Sciatic nerve (tissue), 2 donors: Measurements from ENCODE around the gene SHKBP1. TPM values are rescaled to one million over a fixed set of nuclear protein-coding genes. Genes with fewer than 3 reads are reported as not detected.
"Not testable (repeated sequence)": the region's sequence is repeated elsewhere in the genome, so short reads cannot be mapped to it uniquely, and the experiment has no call there.

ENCODE experiments used
- ATAC-seq: fragments of 200-7000 bp; cut with Tn5 transposase; one replicate; pipeline ENCODE4 v1.9.1; 2020; ENCODE audit warnings: mild to moderate bottlenecking, moderate library complexity
- DNase-seq: peaks from one replicate; pipeline ENCODE4 v3.0.0-alpha.2; 2020; ENCODE audit warnings: low spot score
- intact Hi-C: fragments of 100-400 bp; cut with DNase I; formaldehyde crosslinking; loops from one replicate; pipeline ENCODE4 v1.14.2; 2022
- total RNA-seq: library from RNA; stranded (reverse); fragmentation: NEBNext Ultra II Directional; extraction: Animal tissue kit (Norgen Biotek cat#: 25700); gene quantifications from one replicate; pipeline ENCODE4 v1.2.1, GENCODE V29; 2021
- donor health status: DM: no; HTN: no; CAD: no.
- donor health status: DM: no; HTN: no; CAD: no.

SHKBP1 gene
- total RNA-seq, 1 donor from 2014 or later, result 58.7 TPM

- intact Hi-C loops, result no loop called here
- DNase-seq (no peak), ATAC-seq (no peak)
These were observed 1.8 kb downstream of the SHKBP1 start for GRCh38 chr19:40578442-40578908.

- intact Hi-C loops, result no loop called here
- DNase-seq (no peak), ATAC-seq (no peak)
These were observed 3.9 kb downstream of the SHKBP1 start for GRCh38 chr19:40580619-40581018.

GRCh38 chr19:40581531-40581930 lies 4.9 kb downstream of the SHKBP1 start:
- DNase-seq (no peak), ATAC-seq (no peak)
- intact Hi-C loops, result no loop called here

GRCh38 chr19:40582467-40582866 lies 5.8 kb downstream of the SHKBP1 start:
- ATAC-seq (no peak), DNase-seq (no peak)
- intact Hi-C loops, result no loop called here

- DNase-seq (no peak), ATAC-seq (peak; percentile 66)
- intact Hi-C loops, result no loop called here
These were observed 6.6 kb downstream of the SHKBP1 start for GRCh38 chr19:40583283-40583682.

GRCh38 chr19:40584007-40584406 lies 7.3 kb downstream of the SHKBP1 start:
- DNase-seq (no peak), ATAC-seq (no peak)
- intact Hi-C loops, result no loop called here

- DNase-seq (no peak), ATAC-seq (no peak)
- intact Hi-C loops, result no loop called here
These were observed 8.7 kb downstream of the SHKBP1 start for GRCh38 chr19:40585241-40585981.

- ATAC-seq (no peak), DNase-seq (no peak)
- intact Hi-C loops, result no loop called here
These were observed 9.3 kb downstream of the SHKBP1 start for GRCh38 chr19:40585982-40586422.

GRCh38 chr19:40586611-40587010 lies 9.9 kb downstream of the SHKBP1 start:
- intact Hi-C loops, result no loop called here
- no peak for DNase-seq
- ATAC-seq, result no peak

- ATAC-seq, result no peak
- no peak for DNase-seq
- intact Hi-C loops, result no loop called here
These were observed 11.6 kb downstream of the SHKBP1 start for GRCh38 chr19:40588110-40588854.

GRCh38 chr19:40588926-40589569 lies 12.4 kb downstream of the SHKBP1 start:
- ATAC-seq (no peak), DNase-seq (no peak)
- intact Hi-C loops, result no loop called here

- ATAC-seq (no peak), DNase-seq (no peak)
- intact Hi-C loops, result loop anchor here (10.0 kb wide), 1 partner anchor 65 kb away; no protein-coding TSS in a partner anchor
These were observed 13.1 kb downstream of the SHKBP1 start for GRCh38 chr19:40589591-40590429.

GRCh38 chr19:40590464-40591265 lies 14.0 kb downstream of the SHKBP1 start:
- ATAC-seq, result no peak
- DNase-seq, result no peak
- intact Hi-C loops, result loop anchor here (10.0 kb wide), 1 partner anchor 66 kb away; no protein-coding TSS in a partner anchor

- intact Hi-C loops, result loop anchor here (10.0 kb wide), 1 partner anchor 67 kb away; no protein-coding TSS in a partner anchor
- not testable (repeated sequence) for DNase-seq, ATAC-seq
These were observed 15.1 kb downstream of the SHKBP1 start for GRCh38 chr19:40591724-40592123.

GRCh38 chr19:40592170-40592569 lies 15.5 kb downstream of the SHKBP1 start:
- ATAC-seq, result no peak
- DNase-seq, result no peak
- intact Hi-C loops, result loop anchor here (10.0 kb wide), 1 partner anchor 67 kb away; no protein-coding TSS in a partner anchor

GRCh38 chr19:40594255-40594654 lies 17.6 kb downstream of the SHKBP1 start:
- ATAC-seq (no peak), DNase-seq (no peak)
- intact Hi-C loops, result loop anchor here (10.0 kb wide), 1 partner anchor 69 kb away; no protein-coding TSS in a partner anchor

GRCh38 chr19:40594657-40595091 lies 18.0 kb downstream of the SHKBP1 start:
- DNase-seq, result no peak
- no peak for ATAC-seq
- intact Hi-C loops, result loop anchor here (5.0 to 10.0 kb wide), 2 partner anchors 70 to 287 kb away; no protein-coding TSS in a partner anchor
